ENCODE data around the gene CLCN7.

DNA sequence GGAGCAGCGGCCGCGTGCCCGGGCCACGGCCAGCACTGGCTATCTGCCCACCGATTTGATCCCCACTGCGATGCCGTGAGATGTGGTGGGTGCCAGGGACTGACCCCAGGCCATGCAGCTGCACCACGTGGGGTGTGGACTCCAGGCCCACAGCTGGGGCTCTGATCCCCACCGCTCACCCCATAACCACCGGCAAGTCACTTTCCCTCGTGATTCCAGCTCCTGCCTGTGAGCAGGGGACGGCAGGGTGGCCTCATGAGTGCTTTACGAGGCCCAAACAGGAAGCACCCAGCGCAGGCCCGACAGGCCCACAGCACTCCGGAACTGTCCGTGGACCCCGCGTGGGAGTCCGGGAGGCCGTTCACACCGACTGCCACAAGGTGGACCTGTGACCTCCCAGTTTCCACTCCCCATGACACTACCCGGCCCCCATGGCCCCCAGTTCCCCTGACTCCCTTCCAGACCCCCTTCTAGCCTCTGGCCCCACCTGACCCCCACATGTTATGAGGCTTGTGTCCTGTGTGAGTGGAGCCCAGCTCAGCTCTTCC lies 13.3 kb upstream of the CLCN7 start:
- no peak for TF ChIP-seq POLR2A (IDR thresholded peaks at IDR 0.05)
- TF ChIP-seq, protein P1, sequence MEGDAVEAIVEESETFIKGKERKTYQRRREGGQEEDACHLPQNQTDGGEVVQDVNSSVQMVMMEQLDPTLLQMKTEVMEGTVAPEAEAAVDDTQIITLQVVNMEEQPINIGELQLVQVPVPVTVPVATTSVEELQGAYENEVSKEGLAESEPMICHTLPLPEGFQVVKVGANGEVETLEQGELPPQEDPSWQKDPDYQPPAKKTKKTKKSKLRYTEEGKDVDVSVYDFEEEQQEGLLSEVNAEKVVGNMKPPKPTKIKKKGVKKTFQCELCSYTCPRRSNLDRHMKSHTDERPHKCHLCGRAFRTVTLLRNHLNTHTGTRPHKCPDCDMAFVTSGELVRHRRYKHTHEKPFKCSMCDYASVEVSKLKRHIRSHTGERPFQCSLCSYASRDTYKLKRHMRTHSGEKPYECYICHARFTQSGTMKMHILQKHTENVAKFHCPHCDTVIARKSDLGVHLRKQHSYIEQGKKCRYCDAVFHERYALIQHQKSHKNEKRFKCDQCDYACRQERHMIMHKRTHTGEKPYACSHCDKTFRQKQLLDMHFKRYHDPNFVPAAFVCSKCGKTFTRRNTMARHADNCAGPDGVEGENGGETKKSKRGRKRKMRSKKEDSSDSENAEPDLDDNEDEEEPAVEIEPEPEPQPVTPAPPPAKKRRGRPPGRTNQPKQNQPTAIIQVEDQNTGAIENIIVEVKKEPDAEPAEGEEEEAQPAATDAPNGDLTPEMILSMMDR (IDR thresholded peaks at IDR 0.05), result no peak
